Stimulated activated naive B cell treated with anti-CD40 and anti-IgM and Interleukin-4, amounts not matched to agents 10 μg/mL and 1 μg/mL and 100 μg/mL, for 72 hours (primary cell): ENCODE measurements around the gene RARRES2.
"Not testable (repeated sequence)": the region's sequence is repeated elsewhere in the genome, so short reads cannot be mapped to it uniquely, and the experiment has no call there.

ENCODE experiments used
- ATAC-seq, 2 donors: fragments of 150-1000 bp; cut with Tn5 transposase; replicated peaks; 2 replicates each; pipeline ENCODE4 v1.10.0; 2021; ENCODE audit warnings: moderate library complexity in 1 of 2
- DNase-seq: peaks from one replicate; pipeline ENCODE4 v3.0.0; 2021
- H3K27ac Mint-ChIP-seq: one replicate; pipeline ENCODE4 v1.8.0; 2022; ENCODE audit warnings: mild to moderate bottlenecking, mixed read lengths
- H3K27me3 Mint-ChIP-seq, 2 donors: one replicate each; pipeline ENCODE4 v1.8.0; 2022; ENCODE audit warnings: mixed read lengths in 2 of 2
- H3K36me3 Mint-ChIP-seq, 2 donors: one replicate each; pipeline ENCODE4 v1.8.0; 2022; ENCODE audit warnings: mixed read lengths in 2 of 2, mild to moderate bottlenecking in 1 of 2
- H3K4me1 Mint-ChIP-seq, 2 donors: one replicate each; pipeline ENCODE4 v1.8.0; 2022; ENCODE audit warnings: mixed read lengths in 2 of 2, mild to moderate bottlenecking in 1 of 2
- H3K4me3 Mint-ChIP-seq, 2 donors: one replicate each; pipeline ENCODE4 v1.8.0; 2022; ENCODE audit warnings: mild to moderate bottlenecking in 2 of 2, mixed read lengths in 2 of 2, moderate library complexity in 1 of 2
- H3K9me3 Mint-ChIP-seq, 2 donors: one replicate each; pipeline ENCODE4 v1.8.0; 2022; ENCODE audit warnings: mixed read lengths in 2 of 2, mild to moderate bottlenecking in 1 of 2

RARRES2 gene

DNA sequence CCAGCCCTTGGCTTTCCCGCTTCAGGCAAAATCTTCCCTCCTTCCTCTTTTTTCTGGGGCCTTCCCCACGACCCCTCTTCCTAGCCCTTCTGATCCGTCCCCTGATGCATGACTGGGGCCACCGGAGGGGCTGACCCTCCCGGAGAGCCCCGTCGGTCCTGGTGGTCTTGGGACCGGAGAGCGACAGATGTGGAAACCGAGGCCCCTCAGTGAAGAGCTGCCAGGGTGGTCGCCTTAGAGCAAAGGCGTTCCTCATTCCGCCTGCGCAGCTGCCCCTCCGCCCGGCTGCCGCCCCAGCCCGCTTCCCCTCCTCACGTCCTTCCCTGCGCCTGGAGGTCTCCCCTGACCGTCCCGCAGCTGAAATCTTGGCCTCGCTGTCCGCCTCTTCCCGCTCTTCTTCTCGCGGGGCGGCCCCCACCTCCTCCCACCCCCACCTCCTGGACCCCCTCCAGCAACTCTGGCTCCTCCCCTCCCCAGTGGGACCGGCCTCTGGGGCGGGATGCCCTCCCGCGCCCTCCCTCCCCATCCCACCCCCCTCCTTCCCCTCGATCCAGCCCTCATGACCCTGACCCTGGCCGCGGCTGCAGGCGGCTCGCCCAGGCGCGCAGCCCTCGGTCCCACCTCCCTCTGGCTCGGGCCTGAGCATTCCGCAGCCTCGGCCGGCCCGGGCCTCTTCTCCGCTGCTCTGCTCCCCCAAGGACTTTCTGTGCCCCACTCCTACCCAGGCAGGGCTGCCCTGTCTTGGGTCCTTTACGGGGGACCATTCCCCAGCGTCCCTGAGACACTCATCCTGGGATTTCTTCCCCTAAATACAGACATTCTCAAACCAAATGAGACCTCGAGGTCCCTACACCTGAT lies at the start of gene RARRES2:
RARRES2 (minus strand) TSS at position 367 of the 858 bp plus-strand sequence. CDS start 1,020 bp downstream, outside the sequence.
- peaks cover 24 to 31% of the 10 kb centered on the region in 2 donors for H3K4me1 Mint-ChIP-seq
- DNase-seq: no peak
- peaks cover 34 to 41% of the 10 kb centered on the region in 2 donors for H3K36me3 Mint-ChIP-seq
- H3K27me3 Mint-ChIP-seq: peaks cover 37 to 42% of the 10 kb centered on the region in 2 donors
- peaks cover 4 to 8% of the 10 kb centered on the region in 2 donors for H3K9me3 Mint-ChIP-seq
- H3K27ac Mint-ChIP-seq: peak within 1 kb of the TSS; percentile 93
- peak within 1 kb of the TSS; percentile 75 to 76 for H3K4me3 Mint-ChIP-seq
- ATAC-seq: no peak

GRCh38 chr7:150390205-150390604 lies 48.8 kb upstream of the RARRES2 start:
- DNase-seq (no peak), ATAC-seq (no peak)
- no peaks in the 10 kb centered on the region for H3K27me3 Mint-ChIP-seq
- no peak overlapping the region for H3K4me3 Mint-ChIP-seq
- peaks cover 28% of the 10 kb centered on the region in 2 donors for H3K36me3 Mint-ChIP-seq
- H3K27ac Mint-ChIP-seq: no peak overlapping the region
- peaks cover 7 to 42% of the 10 kb centered on the region in 2 donors for H3K4me1 Mint-ChIP-seq
- no peaks in the 10 kb centered on the region for H3K9me3 Mint-ChIP-seq

DNA sequence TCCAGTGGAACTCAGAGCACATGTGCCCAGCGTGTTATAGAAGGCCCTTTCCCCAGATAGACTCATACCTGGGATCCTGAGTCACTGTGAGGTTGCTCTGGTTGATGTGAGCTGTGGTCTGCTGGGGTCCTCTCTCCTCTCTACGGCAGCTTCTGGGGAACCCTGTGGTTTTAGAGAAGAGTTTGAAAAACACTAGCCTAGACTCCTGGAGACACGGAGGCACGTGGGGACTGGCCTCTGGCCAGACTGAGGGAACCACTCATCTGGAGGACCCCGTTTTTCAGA lies 48.0 kb upstream of the RARRES2 start:
- no peaks in the 10 kb centered on the region for H3K27me3 Mint-ChIP-seq
- peaks cover 8 to 47% of the 10 kb centered on the region in 2 donors for H3K4me1 Mint-ChIP-seq
- ATAC-seq (peak; percentile 87 to 92), DNase-seq (no peak)
- H3K9me3 Mint-ChIP-seq: no peaks in the 10 kb centered on the region
- no peak overlapping the region for H3K4me3 Mint-ChIP-seq
- peaks cover 27 to 28% of the 10 kb centered on the region in 2 donors for H3K36me3 Mint-ChIP-seq
- peak overlapping the region; percentile 84 for H3K27ac Mint-ChIP-seq

DNA sequence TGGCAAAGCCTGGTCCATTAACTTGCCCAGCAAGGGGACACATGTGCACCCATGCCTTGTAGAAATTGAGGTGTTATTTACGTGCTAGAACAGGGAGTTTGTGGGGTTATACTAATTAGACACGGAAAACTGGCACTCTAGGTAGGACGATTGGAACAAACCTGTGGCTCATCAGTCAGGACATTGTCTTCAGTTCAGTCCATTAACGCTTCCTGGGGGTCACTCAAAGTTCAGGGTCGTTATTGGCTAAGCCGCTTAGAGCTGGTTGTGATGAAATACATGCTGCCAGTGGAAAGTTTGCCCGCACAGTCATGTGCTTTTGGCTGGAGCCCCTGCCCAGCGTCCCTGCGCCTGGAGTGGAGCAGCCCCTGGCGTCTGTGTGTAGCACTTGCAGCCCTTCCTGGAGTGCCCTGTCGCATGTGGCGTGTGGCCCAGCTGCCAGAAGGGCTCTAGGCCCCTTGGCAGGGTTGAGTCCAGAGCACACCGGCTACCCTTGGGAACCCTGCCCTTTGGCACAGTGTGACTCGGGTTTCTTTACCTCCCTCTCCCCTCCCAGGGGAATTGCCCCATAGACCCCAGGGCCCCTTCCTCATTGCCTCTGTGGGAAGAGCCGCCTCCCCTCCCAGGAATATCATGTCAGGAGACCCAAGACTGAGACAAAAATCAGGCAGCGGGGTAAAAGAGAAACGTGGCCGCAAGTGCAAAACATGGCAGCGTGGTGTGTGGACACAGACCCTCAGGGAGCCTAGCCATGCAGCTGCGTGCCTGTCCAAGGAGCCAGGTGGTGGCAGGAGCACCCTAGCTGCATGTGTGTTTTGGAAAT lies 47.5 kb upstream of the RARRES2 start:
- no peaks in the 10 kb centered on the region for H3K27me3 Mint-ChIP-seq
- no peaks in the 10 kb centered on the region for H3K9me3 Mint-ChIP-seq
- peaks cover 27 to 28% of the 10 kb centered on the region in 2 donors for H3K36me3 Mint-ChIP-seq
- H3K4me3 Mint-ChIP-seq: peak overlapping the region in 1 of 2 donors; percentile 14
- peak; percentile 41 to 60 for ATAC-seq
- DNase-seq: no peak
- H3K27ac Mint-ChIP-seq: no peak overlapping the region
- peaks cover 11 to 52% of the 10 kb centered on the region in 2 donors for H3K4me1 Mint-ChIP-seq

DNA sequence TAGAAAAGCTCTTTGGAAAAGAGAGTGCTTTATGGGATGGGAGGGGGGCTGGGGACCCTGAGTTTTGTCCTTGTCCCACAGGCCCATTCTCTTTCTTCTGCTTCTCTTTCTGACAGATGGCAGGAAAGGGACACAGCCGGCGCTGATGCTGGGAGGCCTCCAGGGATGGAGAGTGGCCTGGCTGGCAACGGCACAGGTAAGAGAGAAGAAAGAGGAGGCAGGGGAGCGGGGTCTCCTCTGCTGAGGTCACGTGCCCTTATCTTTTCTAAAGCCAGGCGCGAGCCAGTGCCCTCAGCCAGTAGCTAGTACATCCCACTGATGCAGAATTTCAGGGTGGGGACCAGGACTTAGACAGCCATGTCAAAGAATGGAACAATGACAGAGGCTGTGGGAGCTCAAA lies 46.9 kb upstream of the RARRES2 start:
- no peak for DNase-seq

GRCh38 chr7:150385884-150386283 lies 44.5 kb upstream of the RARRES2 start:
- not testable (repeated sequence) for H3K27ac Mint-ChIP-seq, H3K4me3 Mint-ChIP-seq, H3K9me3 Mint-ChIP-seq, ATAC-seq, DNase-seq, H3K27me3 Mint-ChIP-seq
- Mint-ChIP-seq H3K4me1 (peaks cover 34 to 75% of the 10 kb centered on the region in 2 donors), H3K36me3 (peaks cover 27 to 30% of the 10 kb centered on the region in 2 donors)

More for the DNA sequence above, 46.9 kb upstream of the RARRES2 start:
- no peak overlapping the region for H3K4me3 Mint-ChIP-seq
- no peaks in the 10 kb centered on the region for H3K9me3 Mint-ChIP-seq
- H3K27me3 Mint-ChIP-seq: no peaks in the 10 kb centered on the region
- H3K4me1 Mint-ChIP-seq: peaks cover 14 to 58% of the 10 kb centered on the region in 2 donors
- H3K27ac Mint-ChIP-seq: no peak overlapping the region
- peaks cover 28 to 29% of the 10 kb centered on the region in 2 donors for H3K36me3 Mint-ChIP-seq
- no peak for ATAC-seq

DNA sequence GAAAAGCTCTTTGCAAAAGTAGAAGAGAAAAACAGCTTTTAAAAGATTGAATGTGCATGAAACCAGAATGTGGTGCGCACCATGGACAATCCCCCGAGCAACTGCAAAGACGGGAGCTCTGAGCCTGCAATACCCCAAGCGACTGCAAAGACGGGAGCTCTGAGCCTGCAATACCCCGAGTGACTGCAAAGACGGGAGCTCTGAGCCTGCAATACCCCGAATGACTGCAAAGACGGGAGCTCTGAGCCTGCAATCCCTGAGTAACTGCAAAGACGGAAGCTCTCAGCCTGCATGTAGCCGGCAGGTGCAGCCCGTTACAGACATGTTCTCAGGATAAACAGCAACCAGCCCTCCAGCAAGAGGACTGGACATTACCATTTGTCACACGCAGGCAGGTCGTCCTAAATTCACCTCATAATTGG lies 43.9 kb upstream of the RARRES2 start:
- no peak for DNase-seq
- H3K27me3 Mint-ChIP-seq: no peaks in the 10 kb centered on the region
- peaks cover 39 to 81% of the 10 kb centered on the region in 2 donors for H3K4me1 Mint-ChIP-seq
- H3K4me3 Mint-ChIP-seq: no peak overlapping the region
- no peak overlapping the region for H3K27ac Mint-ChIP-seq
- no peak for ATAC-seq
- H3K36me3 Mint-ChIP-seq: peaks cover 24 to 28% of the 10 kb centered on the region in 2 donors
- no peaks in the 10 kb centered on the region for H3K9me3 Mint-ChIP-seq

DNA sequence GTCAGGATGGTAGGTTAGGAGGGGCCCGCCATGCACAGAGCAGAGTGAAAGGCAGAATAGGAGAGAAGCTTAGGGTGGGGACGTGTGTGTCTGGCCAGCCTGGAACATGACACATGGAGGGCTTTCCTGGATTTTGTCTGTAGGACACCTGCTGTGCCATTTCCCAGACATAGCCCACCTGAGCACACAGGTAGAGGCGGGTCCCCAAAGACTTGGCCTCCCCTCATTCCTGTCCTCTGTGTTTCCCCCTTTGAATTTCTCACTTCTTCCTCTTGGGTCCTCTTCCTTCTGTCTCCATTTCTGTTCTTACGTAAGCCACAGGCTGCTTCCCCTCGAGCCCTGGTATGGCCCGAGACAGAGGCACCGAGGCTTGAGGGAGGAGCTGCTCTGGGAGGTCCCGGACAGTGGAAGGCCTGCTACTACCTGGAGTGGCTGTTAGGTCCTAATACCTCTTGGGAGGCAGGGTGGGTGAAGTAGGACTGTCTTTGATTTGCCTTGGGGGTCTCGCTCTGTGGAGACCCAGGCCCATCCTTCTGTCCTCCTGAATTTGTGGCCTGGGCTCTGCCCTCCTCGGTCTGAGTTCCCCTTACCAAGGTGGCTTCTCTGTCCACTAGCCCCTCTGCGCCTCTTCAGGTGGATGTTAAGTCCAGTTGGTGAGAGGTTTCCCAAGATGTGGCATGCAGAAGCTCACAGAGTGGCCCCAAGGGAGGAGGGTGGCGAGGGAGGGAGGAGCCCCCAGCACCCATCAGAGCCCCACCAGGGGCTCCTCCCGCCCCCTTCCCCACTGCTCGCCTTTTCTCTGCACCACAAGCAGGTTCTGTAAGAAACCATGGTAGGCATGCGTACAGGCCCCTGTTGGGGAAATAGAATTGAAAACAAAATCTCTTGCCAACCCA lies 43.2 kb upstream of the RARRES2 start:
- Mint-ChIP-seq H3K27me3 (no peaks in the 10 kb centered on the region), H3K4me3 (no peak overlapping the region), H3K27ac (no peak overlapping the region), H3K9me3 (no peaks in the 10 kb centered on the region), H3K4me1 (peaks cover 46 to 81% of the 10 kb centered on the region in 2 donors), H3K36me3 (peaks cover 21 to 30% of the 10 kb centered on the region in 2 donors)
- ATAC-seq (no peak), DNase-seq (no peak)

- no peaks in the 10 kb centered on the region for H3K9me3 Mint-ChIP-seq
- no peak overlapping the region for H3K4me3 Mint-ChIP-seq
- H3K36me3 Mint-ChIP-seq: peaks cover 19 to 29% of the 10 kb centered on the region in 2 donors
- peaks cover 41 to 75% of the 10 kb centered on the region in 2 donors for H3K4me1 Mint-ChIP-seq
- DNase-seq: no peak
- no peak for ATAC-seq
- no peaks in the 10 kb centered on the region for H3K27me3 Mint-ChIP-seq
- peak overlapping the region; percentile 34 for H3K27ac Mint-ChIP-seq
Measured at GRCh38 chr7:150383710-150384397, 42.4 kb upstream of the RARRES2 start.

- ATAC-seq (no peak), DNase-seq (no peak)
- no peaks in the 10 kb centered on the region for H3K9me3 Mint-ChIP-seq
- no peaks in the 10 kb centered on the region for H3K27me3 Mint-ChIP-seq
- peaks cover 44 to 76% of the 10 kb centered on the region in 2 donors for H3K4me1 Mint-ChIP-seq
- peaks cover 19 to 25% of the 10 kb centered on the region in 2 donors for H3K36me3 Mint-ChIP-seq
- peak overlapping the region; percentile 62 for H3K27ac Mint-ChIP-seq
- peak overlapping the region; percentile 6 to 7 for H3K4me3 Mint-ChIP-seq
Measured at GRCh38 chr7:150382844-150383225, 41.4 kb upstream of the RARRES2 start.

DNA sequence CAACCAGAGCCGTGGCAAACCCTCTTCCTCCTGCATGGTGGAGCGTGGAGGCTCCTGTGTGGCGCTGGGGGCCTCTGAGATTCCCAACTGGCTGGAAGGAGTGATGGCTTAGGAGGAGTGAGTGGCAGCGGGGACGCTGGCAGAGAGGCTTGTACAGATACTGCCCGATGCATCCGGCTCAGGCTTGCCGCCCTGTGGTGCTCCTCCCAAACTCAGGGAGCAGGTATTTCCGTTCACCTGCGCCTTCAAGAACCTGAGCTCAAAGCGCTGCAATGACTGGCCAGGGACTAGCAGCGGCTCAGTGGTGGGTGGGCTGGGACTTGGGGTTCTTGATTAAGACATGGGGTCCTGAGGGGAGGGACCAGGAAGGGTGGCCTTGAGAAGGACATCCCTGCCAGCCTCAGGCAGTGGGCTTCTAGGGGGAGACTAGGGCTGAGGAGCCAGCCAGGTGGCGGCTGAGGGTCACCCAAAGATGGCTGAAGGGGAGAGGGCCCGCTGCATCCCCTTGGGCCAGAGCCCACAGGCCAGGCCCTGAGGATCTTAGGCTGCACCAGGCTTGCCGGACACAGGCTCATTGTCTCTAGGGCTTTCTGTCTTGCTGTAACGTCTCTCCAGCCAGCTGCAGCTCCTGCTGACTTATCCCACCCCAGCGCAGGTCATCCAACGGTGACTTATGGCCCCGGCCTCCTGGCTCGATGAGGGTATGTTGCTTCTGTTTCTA lies 40.9 kb upstream of the RARRES2 start:
- peaks cover 49 to 81% of the 10 kb centered on the region in 2 donors for H3K4me1 Mint-ChIP-seq
- ATAC-seq (no peak), DNase-seq (no peak)
- H3K4me3 Mint-ChIP-seq: peak overlapping the region; percentile 6 to 7
- peaks cover 19 to 25% of the 10 kb centered on the region in 2 donors for H3K36me3 Mint-ChIP-seq
- H3K27ac Mint-ChIP-seq: peak overlapping the region; percentile 91
- H3K9me3 Mint-ChIP-seq: no peaks in the 10 kb centered on the region
- no peaks in the 10 kb centered on the region for H3K27me3 Mint-ChIP-seq

DNA sequence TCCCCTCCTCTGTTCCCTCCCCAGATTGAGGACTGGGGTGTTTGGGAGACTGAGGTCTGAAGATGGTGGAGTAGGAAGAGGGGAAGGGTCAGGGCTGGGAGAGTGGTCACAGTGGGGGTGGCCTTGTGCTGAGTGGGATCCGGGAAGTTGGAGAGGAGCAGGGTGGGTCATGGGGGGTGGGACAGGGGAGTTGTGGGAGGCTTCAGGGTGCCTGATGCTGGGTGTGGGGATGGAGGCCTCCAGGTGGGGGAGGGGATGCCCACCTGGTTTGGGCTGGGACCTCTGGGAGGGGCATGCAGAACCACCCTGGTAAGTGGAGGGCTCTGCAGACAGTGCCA lies 40.3 kb upstream of the RARRES2 start:
- no peaks in the 10 kb centered on the region for H3K27me3 Mint-ChIP-seq
- peak overlapping the region in 1 of 2 donors; percentile 22 for H3K4me3 Mint-ChIP-seq
- H3K27ac Mint-ChIP-seq: peak overlapping the region; percentile 91
- H3K9me3 Mint-ChIP-seq: no peaks in the 10 kb centered on the region
- ATAC-seq: no peak
- H3K4me1 Mint-ChIP-seq: peaks cover 52 to 83% of the 10 kb centered on the region in 2 donors
- DNase-seq: no peak
- H3K36me3 Mint-ChIP-seq: peaks cover 15 to 23% of the 10 kb centered on the region in 2 donors

GRCh38 chr7:150381096-150381495 lies 39.7 kb upstream of the RARRES2 start:
- ATAC-seq (no peak), DNase-seq (no peak)
- Mint-ChIP-seq H3K4me1 (peaks cover 58 to 84% of the 10 kb centered on the region in 2 donors), H3K36me3 (peaks cover 12 to 22% of the 10 kb centered on the region in 2 donors), H3K27me3 (no peaks in the 10 kb centered on the region), H3K9me3 (no peaks in the 10 kb centered on the region), H3K27ac (peak overlapping the region; percentile 95), H3K4me3 (peak overlapping the region; percentile 93)
